Measurements from ENCODE around the gene DCTN3.

The DCTN3 gene

GRCh38 chr9:34620061-34620994 lies at the start of gene DCTN3:
DCTN3 (minus strand) TSS chr9:34620495; CDS start chr9:34620464, 31 bp downstream.
- peak; percentile 98 for DNase-seq (ENCODE audit: low spot score)
- peak; percentile 77 for FAIRE-seq

- DNase-seq (ENCODE audit: low spot score) (peak; percentile 98), FAIRE-seq (peak; percentile 98)
Measured at GRCh38 chr9:34665381-34666250, 45.3 kb upstream of the DCTN3 start.

DNA sequence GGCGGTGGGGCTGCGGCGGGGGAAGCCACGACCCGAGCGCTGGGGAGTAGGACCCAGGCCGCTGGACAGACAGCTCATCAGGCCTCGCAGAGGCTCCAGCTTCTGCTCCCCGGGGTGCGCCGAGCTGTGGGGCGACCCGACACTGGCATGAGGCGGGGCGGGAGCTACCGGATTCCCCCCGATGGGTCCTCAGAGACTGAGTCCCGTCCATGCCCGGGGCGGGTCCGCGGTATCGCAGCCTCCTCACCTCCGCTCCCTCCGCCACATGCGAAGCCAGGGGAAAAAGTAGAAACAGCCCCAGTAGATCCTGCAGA lies 44.7 kb upstream of the DCTN3 start:
- no peak for FAIRE-seq
- DNase-seq (ENCODE audit: low spot score), result no peak

DNA sequence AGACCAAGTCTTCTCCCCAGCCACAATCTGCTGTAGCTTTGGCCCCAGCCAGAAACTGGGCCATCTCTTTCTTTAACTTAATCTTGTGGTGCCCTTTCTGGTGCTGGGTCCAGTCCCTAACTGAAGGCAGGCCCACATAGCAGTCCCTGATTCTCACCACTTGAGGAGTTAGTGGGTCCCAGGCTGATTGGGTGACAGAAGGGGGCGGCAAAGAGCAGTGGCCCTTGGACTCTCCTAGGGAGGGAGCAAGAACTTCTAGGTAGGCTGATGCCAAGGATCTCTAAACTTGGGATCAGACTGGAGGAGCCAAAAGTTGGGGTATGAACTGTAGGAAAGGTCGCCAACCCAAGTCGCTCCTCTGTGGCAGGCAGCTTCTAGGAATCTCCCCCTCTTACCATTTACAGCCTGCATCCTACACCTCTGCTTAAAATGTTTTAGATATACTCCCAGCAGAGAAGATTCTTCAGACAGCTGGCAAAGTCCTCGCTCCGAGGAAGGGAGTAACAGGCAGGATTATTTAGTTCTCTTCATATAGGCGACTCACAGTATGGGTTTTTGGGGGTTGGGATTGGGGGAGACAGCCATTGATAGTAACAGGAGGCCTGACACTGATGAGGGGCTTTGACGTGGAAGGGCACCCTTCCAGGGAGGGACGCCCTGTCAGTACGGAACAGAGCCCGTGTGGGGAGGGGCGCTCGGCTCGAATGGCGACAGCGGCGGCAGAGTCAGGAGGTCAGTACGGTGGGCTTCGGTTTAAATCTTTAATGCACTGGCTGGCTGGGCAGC lies 44.2 kb upstream of the DCTN3 start:
- FAIRE-seq (no peak), DNase-seq (ENCODE audit: low spot score) (peak; percentile 77)

GRCh38 chr9:34663303-34663605 lies 43.0 kb upstream of the DCTN3 start:
- FAIRE-seq, result no peak
- DNase-seq (ENCODE audit: low spot score), result no peak

- DNase-seq (ENCODE audit: low spot score), result no peak
- no peak for FAIRE-seq
Measured at GRCh38 chr9:34662526-34663302, 42.4 kb upstream of the DCTN3 start, which contains the start of gene CCL27. CCL27 (minus strand) TSS chr9:34662657; CDS start chr9:34662633, 24 bp downstream.

GRCh38 chr9:34659592-34660253 lies 39.4 kb upstream of the DCTN3 start:
- DNase-seq (ENCODE audit: low spot score), result no peak
- peak; percentile 48 for FAIRE-seq

GRCh38 chr9:34658461-34658860 lies 38.2 kb upstream of the DCTN3 start:
- no peak for DNase-seq (ENCODE audit: low spot score)
- FAIRE-seq, result no peak

DNA sequence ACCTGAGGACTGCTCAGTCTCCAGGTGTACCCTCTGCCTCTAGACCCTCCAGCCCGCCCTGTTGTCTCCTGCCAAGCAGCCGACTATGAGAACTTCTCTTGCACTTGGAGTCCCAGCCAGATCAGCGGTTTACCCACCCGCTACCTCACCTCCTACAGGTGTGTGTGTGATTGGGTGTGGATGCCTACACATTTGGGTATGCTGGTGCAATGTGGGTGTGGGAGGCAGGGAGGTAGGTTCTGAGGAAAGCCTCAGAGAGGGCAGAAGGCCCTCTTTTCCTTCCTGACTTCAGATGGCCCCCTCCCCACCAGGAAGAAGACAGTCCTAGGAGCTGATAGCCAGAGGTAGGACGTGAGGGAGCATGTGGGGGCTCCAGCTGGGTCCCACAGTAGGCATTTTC lies 36.7 kb upstream of the DCTN3 start:
- DNase-seq (ENCODE audit: low spot score), result no peak
- no peak for FAIRE-seq

- no peak for FAIRE-seq
- no peak for DNase-seq (ENCODE audit: low spot score)
Measured at GRCh38 chr9:34655394-34655793, 35.1 kb upstream of the DCTN3 start.

GRCh38 chr9:34654323-34655051 lies 34.2 kb upstream of the DCTN3 start:
- DNase-seq (ENCODE audit: low spot score), result no peak
- FAIRE-seq, result no peak

DNA sequence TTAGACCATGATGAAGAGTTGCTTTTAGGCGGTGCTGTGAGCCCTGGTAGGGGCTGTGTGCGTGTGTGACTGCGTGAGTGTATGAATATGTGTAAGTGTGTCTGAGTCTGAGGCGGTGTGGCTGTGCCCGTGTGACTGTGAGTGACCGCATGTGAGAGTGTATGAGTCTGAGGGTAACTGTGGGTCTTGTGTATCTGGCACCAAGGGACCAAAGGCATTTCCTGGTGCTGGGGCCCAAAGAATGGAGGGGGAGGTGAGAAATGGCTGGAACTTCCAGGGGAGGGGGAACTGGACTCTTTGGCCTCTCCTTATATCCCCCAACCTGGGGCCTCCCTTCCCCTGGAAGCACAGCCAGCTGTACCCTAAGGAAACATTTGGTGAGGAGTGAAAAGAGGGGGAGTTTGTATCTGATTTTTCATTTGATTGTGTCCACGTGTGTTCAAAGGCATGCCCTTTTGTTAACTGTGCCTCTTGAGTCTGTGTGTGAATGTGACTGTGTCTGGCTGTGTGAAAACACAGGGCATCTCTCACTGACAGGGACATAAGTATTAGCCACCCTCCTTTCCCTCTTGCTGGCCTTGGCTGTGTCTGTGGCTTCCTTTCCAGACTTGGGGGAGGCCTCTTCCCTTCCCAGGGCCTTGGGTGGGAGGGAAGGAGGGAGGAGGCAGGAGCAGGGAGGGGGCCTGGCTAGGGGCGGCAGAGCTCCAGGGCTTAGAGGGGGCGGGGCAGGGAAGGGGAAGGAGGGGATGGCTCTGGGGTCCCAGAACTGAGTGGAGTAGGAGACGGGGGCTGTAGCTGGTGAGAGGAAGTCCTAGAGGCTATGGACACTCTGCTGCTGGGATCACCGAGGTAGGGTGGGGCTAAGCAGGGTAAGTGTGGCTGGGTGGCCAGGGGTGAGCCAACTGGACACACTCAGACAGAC lies 33.1 kb upstream of the DCTN3 start:
- DNase-seq (ENCODE audit: low spot score), result no peak
- peak; percentile 17 for FAIRE-seq

GRCh38 chr9:34652602-34653000 lies 32.3 kb upstream of the DCTN3 start:
- FAIRE-seq (no peak), DNase-seq (ENCODE audit: low spot score) (no peak)

DNA sequence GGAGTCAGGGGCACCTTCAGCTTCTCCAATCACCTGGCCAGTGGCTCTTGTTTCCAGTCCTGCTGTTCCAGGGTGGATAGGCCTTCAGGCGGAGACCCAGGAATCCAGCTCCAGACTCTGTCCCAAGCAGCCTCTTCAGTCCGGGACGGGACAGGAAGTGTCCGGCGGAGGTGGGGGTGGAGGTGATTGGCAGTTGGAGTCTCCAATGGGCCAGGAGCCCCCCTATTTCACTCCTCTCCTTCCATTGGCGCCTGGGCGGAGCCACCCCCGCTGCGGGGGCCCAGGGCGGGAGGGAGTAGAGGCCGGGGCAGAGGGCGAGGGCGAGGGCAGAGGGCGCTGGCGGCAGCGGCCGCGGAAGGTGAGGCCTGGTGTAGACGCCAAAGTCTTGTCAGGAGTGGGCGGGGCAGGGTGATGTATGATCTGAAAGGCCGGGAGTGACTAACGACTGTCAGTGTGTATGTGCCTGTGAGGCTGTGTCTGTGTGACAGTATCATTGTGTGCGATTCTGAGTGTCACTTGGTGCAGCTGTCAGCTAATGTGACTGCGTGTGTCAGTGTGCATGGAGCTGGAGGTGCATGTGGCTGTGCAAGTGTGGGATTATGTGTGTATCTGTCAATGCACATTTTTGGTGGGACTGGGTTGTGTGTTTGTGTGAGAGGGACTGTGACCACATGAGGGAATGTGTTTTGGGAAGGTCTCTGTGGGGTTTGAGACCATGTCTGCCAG lies 31.7 kb upstream of the DCTN3 start, which contains the start of gene IL11RA:
IL11RA (plus strand) TSS at position 310 of the 726 bp plus-strand sequence. CDS start 3,033 bp downstream, outside the sequence.
- peak; percentile 90 for FAIRE-seq
- DNase-seq (ENCODE audit: low spot score), result peak; percentile 95

GRCh38 chr9:34651321-34651720 lies 31.0 kb upstream of the DCTN3 start:
- no peak for FAIRE-seq
- DNase-seq (ENCODE audit: low spot score), result no peak

DNA sequence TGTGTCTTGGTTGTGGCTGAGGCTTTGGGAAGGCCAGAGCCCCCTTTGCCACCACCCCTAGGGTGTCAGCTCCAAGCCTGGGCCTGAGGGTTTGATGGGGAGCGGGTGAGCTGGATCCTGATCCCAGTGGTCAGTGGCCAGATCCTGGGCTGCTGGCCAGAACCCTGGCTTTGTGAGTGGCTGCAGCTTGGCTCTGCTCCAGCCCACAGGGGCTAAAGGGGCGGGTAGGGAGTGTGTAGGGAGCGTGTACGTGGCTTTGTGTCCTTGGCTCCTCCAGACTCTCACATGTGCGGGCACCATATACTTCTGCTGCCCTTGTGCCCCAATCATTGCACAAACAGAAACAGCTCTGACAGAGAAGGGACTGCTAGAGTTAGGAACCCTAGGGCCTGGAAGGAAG lies 30.5 kb upstream of the DCTN3 start:
- FAIRE-seq (no peak), DNase-seq (ENCODE audit: low spot score) (no peak)

- DNase-seq (ENCODE audit: low spot score), result no peak
- FAIRE-seq, result no peak
Measured at GRCh38 chr9:34648673-34649072, 28.4 kb upstream of the DCTN3 start.

DNA sequence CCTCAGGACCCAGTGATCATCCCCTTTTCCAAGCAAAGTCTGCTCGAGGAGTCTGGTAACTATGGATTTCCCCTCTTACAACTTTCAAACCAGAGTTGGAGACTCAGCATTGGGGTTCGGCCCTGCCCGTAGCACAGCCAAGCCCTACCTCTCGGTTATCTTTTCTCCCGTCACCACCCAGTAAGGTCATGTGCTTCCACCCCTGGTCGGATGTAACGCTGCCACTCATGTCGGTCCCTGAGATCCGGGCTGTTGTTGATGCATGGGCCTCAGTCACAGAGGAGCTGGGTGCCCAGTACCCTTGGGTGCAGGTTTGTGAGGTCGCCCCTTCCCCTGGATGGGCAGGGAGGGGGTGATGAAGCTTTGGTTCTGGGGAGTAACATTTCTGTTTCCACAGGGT lies 27.4 kb upstream of the DCTN3 start:
- no peak for FAIRE-seq

More for the DNA sequence above, 27.4 kb upstream of the DCTN3 start:
- DNase-seq (ENCODE audit: low spot score), result no peak

Measured in urothelium cell line (cell line).